ENCODE results near the gene SLC25A12.

DNA sequence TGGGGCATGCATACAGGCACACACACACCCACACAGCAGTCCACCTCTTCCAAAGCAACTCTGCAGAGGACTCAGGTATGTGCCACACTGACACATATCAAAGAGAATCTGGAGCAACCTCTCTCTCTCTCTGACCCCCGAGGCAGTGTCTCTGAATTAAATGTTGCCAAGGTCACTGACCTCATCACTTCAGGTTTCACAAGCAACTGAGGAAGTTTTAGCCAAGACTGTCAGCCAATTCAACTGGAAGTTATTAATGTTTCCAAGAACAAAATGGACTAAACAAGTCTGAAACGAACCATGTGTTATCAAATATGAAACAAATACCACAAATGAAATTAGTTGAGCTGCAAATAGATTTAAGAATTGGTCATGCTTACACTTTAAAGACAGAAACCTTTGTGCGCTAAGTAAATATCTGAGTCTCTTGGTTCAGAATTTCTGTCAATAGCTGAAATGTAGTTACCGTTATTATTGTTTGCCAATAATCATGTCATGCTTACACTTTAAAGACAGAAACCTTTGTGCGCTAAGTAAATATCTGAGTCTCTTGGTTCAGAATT, 86.1 kb downstream of the SLC25A12 start:
- TF ChIP-seq, protein P1, sequence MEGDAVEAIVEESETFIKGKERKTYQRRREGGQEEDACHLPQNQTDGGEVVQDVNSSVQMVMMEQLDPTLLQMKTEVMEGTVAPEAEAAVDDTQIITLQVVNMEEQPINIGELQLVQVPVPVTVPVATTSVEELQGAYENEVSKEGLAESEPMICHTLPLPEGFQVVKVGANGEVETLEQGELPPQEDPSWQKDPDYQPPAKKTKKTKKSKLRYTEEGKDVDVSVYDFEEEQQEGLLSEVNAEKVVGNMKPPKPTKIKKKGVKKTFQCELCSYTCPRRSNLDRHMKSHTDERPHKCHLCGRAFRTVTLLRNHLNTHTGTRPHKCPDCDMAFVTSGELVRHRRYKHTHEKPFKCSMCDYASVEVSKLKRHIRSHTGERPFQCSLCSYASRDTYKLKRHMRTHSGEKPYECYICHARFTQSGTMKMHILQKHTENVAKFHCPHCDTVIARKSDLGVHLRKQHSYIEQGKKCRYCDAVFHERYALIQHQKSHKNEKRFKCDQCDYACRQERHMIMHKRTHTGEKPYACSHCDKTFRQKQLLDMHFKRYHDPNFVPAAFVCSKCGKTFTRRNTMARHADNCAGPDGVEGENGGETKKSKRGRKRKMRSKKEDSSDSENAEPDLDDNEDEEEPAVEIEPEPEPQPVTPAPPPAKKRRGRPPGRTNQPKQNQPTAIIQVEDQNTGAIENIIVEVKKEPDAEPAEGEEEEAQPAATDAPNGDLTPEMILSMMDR (IDR thresholded peaks at IDR 0.05) = no peak
- no peak for TF ChIP-seq POLR2A (IDR thresholded peaks at IDR 0.05)
